Measurements from ENCODE around the gene CREG1.
"Not testable (repeated sequence)": the region's sequence is repeated elsewhere in the genome, so short reads cannot be mapped to it uniquely, and the experiment has no call there.

The CREG1 gene

GRCh38 chr1:167565922-167566321 lies 12.4 kb upstream of the CREG1 start:
- FAIRE-seq = no peak
- DNase-seq (ENCODE audit: insufficient read length, low spot score) = no peak

DNA sequence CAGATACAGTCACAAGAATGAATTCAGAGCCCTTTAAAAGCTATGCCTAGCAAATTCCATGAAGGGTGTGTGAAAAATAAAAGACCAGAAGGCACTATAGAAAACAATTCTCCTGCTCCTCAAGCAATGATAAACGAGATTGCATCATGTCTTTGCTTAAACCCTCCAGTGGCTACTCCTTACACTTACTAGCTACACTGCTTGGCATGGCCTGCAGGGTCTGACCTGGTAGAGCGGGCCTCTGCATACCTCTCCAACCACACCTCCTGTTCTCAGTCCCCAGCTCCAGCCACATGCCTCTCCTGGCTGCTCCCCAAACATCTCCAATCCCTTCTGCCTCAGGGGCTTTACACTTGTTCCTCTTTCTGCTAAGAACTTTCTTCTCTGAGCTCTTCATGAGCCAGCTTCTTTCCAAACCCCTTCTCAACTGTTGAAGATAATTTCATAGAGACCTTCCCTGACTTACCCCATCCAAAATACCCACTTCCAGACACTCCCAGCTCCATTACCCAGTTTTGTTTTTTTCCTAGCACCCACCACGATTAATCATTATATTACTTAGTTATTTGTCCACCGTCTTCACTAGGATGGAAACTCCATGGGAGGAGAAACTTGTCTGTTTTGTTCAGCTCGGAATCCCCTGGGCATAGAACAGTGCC lies 11.2 kb upstream of the CREG1 start:
- FAIRE-seq (no peak), DNase-seq (ENCODE audit: insufficient read length, low spot score) (no peak)
- no peak for TF ChIP-seq PAX5 (IDR thresholded peaks at IDR 0.05; ENCODE audit: insufficient read depth, low read length, severe bottlenecking)
- no peak for TF ChIP-seq TAF1 (IDR thresholded peaks at IDR 0.05; ENCODE audit: low read depth, low read length)
- TF ChIP-seq POU2F2 (IDR thresholded peaks at IDR 0.05; ENCODE audit: low read depth, low read length) = no peak
- no peak for TF ChIP-seq POLR2A (IDR thresholded peaks at IDR 0.05; ENCODE audit: low read depth, low read length)

More at GRCh38 chr1:167565922-167566321, 12.4 kb upstream of the CREG1 start:
- peak; percentile 85 for TF ChIP-seq SPI1 (IDR thresholded peaks at IDR 0.05; ENCODE audit: low read depth, low read length)
- no peak for TF ChIP-seq POU2F2 (IDR thresholded peaks at IDR 0.05; ENCODE audit: low read depth, low read length)

GRCh38 chr1:167563579-167564246 lies 10.2 kb upstream of the CREG1 start:
- no peak for DNase-seq (ENCODE audit: insufficient read length, low spot score)
- TF ChIP-seq PAX5 (IDR thresholded peaks at IDR 0.05; ENCODE audit: insufficient read depth, low read length, severe bottlenecking) = no peak
- TF ChIP-seq POU2F2 (IDR thresholded peaks at IDR 0.05; ENCODE audit: low read depth, low read length) = no peak
- no peak for TF ChIP-seq POLR2A (IDR thresholded peaks at IDR 0.05; ENCODE audit: low read depth, low read length)
- no peak for TF ChIP-seq TAF1 (IDR thresholded peaks at IDR 0.05; ENCODE audit: low read depth, low read length)
- TF ChIP-seq POLR2AphosphoS5 (IDR thresholded peaks at IDR 0.05; ENCODE audit: low read depth, low read length) = no peak
- no peak for TF ChIP-seq SPI1 (IDR thresholded peaks at IDR 0.05; ENCODE audit: low read depth, low read length)

GRCh38 chr1:167562702-167563101 lies 9.1 kb upstream of the CREG1 start:
- FAIRE-seq = no peak
- TF ChIP-seq POU2F2 (IDR thresholded peaks at IDR 0.05; ENCODE audit: low read depth, low read length) = no peak
- TF ChIP-seq SPI1 (IDR thresholded peaks at IDR 0.05; ENCODE audit: low read depth, low read length) = no peak
- no peak for TF ChIP-seq POLR2AphosphoS5 (IDR thresholded peaks at IDR 0.05; ENCODE audit: low read depth, low read length)
- TF ChIP-seq PAX5 (IDR thresholded peaks at IDR 0.05; ENCODE audit: insufficient read depth, low read length, severe bottlenecking) = no peak
- TF ChIP-seq TAF1 (IDR thresholded peaks at IDR 0.05; ENCODE audit: low read depth, low read length) = no peak
- no peak for DNase-seq (ENCODE audit: insufficient read length, low spot score)

More at GRCh38 chr1:167563579-167564246, 10.2 kb upstream of the CREG1 start:
- no peak for FAIRE-seq

DNA sequence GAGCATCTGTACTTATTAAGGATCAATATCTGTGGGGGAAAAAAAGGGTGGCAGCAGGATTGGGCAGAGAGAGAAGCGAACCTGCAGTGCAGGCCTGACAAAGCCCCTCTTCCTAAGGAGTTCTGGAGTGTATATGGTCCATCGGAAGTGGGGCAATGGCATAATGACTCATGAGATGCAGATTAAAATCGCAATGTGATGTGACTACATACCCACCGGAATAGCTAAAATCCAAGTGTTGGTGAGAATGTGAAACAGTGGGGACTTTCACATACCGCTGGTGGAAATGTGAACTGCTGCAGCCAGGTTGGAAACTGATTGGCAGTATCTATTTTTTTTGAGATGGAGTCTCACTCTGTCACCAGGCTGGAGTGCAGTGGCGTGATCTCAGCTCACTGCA lies 8.2 kb upstream of the CREG1 start:
- no peak for TF ChIP-seq POLR2A (IDR thresholded peaks at IDR 0.05; ENCODE audit: low read depth, low read length)
- FAIRE-seq = no peak
- no peak for DNase-seq (ENCODE audit: insufficient read length, low spot score)

- TF ChIP-seq POLR2AphosphoS5 (IDR thresholded peaks at IDR 0.05; ENCODE audit: low read depth, low read length) = no peak
- no peak for TF ChIP-seq TAF1 (IDR thresholded peaks at IDR 0.05; ENCODE audit: low read depth, low read length)
- no peak for TF ChIP-seq SPI1 (IDR thresholded peaks at IDR 0.05; ENCODE audit: low read depth, low read length)
- TF ChIP-seq POLR2A (IDR thresholded peaks at IDR 0.05; ENCODE audit: low read depth, low read length) = no peak
- no peak for TF ChIP-seq POU2F2 (IDR thresholded peaks at IDR 0.05; ENCODE audit: low read depth, low read length)
- TF ChIP-seq PAX5 (IDR thresholded peaks at IDR 0.05; ENCODE audit: insufficient read depth, low read length, severe bottlenecking) = no peak
- FAIRE-seq = peak; percentile 96
Measured at GRCh38 chr1:167555971-167556714, 2.6 kb upstream of the CREG1 start.

GRCh38 chr1:167555072-167555471 lies 1.5 kb upstream of the CREG1 start:
- not testable (repeated sequence) for FAIRE-seq; DNase-seq (ENCODE audit: insufficient read length, low spot score)

More at GRCh38 chr1:167555971-167556714, 2.6 kb upstream of the CREG1 start:
- DNase-seq (ENCODE audit: insufficient read length, low spot score) = no peak

- TF ChIP-seq PAX5 (IDR thresholded peaks at IDR 0.05; ENCODE audit: insufficient read depth, low read length, severe bottlenecking) (no peak), POLR2A (IDR thresholded peaks at IDR 0.05; ENCODE audit: low read depth, low read length) (no peak), POU2F2 (IDR thresholded peaks at IDR 0.05; ENCODE audit: low read depth, low read length) (no peak), TAF1 (IDR thresholded peaks at IDR 0.05; ENCODE audit: low read depth, low read length) (no peak), SPI1 (IDR thresholded peaks at IDR 0.05; ENCODE audit: low read depth, low read length) (no peak), POLR2AphosphoS5 (IDR thresholded peaks at IDR 0.05; ENCODE audit: low read depth, low read length) (no peak)
- FAIRE-seq (no peak), DNase-seq (ENCODE audit: insufficient read length, low spot score) (no peak)
Measured at GRCh38 chr1:167554028-167554779, 642 bp upstream of the CREG1 start.

DNA sequence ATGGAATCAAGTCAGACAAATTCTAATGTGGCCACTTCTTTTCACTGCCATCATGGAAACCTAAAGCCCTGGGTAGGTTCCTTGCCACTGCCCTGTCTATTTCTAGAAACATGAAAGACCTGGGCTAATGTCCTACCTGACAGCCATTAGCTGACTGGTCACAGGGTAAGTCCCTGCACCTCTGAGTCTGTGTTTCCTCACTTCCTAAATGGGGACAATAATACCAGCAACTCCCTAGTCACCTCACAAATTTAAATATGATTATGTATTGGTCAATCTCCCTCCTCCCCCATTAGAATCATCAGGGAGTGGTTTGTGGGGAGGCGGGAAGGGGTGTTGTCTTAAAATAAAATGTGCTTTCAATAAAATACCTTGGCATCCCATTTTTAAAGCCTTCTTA lies 2.2 kb downstream of the CREG1 start:
- TF ChIP-seq PAX5 (IDR thresholded peaks at IDR 0.05; ENCODE audit: insufficient read depth, low read length, severe bottlenecking) (no peak), POLR2AphosphoS5 (IDR thresholded peaks at IDR 0.05; ENCODE audit: low read depth, low read length) (no peak), TAF1 (IDR thresholded peaks at IDR 0.05; ENCODE audit: low read depth, low read length) (no peak), POU2F2 (IDR thresholded peaks at IDR 0.05; ENCODE audit: low read depth, low read length) (no peak), SPI1 (IDR thresholded peaks at IDR 0.05; ENCODE audit: low read depth, low read length) (no peak), POLR2A (IDR thresholded peaks at IDR 0.05; ENCODE audit: low read depth, low read length) (no peak)
- no peak for FAIRE-seq
- DNase-seq (ENCODE audit: insufficient read length, low spot score) = no peak

All from GM12891 (cell line).